ENCODE measurements around the gene APCDD1.

- TF ChIP-seq CTCF (IDR thresholded peaks at IDR 0.05 in 4 of 5, conservative IDR thresholded peaks at IDR 0.05 in 1 of 5): no peak
- no peak for TF ChIP-seq POLR2A (IDR thresholded peaks at IDR 0.05)
These were observed 18.7 kb downstream of the APCDD1 start for GRCh38 chr18:10473132-10473531.
